Fibroblast of villous mesenchyme (primary cell): ENCODE data around the gene SREBF2. TPM values are rescaled to one million over a fixed set of nuclear protein-coding genes. Genes with fewer than 3 reads are reported as not detected.
A peak's percentile ranks its signal among the peaks of the same experiment; 100 is the strongest.

ENCODE experiments used
- DNase-seq: peaks from one replicate; pipeline ENCODE4 v3.0.0-alpha.2; 2010; ENCODE audit warnings: low read depth
- H3K4me3 ChIP-seq: 2 replicates; pipeline ENCODE4 v1.5.1; 2011; ENCODE audit warnings: low read depth, mild to moderate bottlenecking, low read length
- total RNA-seq: library from RNA; depleted of rRNA; stranded (reverse); fragments of >200 nt; gene quantifications from 2 replicates; pipeline ENCODE4 v1.2.3, GENCODE V29; 2012
- TF ChIP-seq, protein P1 (sequence below): IDR thresholded peaks from 2 replicates; pipeline ENCODE4 v1.5.1; 2012; ENCODE audit warnings: low read depth, mild to moderate bottlenecking, low read length; ENCODE audit not compliant: insufficient read depth

The SREBF2 gene
- total RNA-seq, 1 donor, result 83.3 TPM

DNA sequence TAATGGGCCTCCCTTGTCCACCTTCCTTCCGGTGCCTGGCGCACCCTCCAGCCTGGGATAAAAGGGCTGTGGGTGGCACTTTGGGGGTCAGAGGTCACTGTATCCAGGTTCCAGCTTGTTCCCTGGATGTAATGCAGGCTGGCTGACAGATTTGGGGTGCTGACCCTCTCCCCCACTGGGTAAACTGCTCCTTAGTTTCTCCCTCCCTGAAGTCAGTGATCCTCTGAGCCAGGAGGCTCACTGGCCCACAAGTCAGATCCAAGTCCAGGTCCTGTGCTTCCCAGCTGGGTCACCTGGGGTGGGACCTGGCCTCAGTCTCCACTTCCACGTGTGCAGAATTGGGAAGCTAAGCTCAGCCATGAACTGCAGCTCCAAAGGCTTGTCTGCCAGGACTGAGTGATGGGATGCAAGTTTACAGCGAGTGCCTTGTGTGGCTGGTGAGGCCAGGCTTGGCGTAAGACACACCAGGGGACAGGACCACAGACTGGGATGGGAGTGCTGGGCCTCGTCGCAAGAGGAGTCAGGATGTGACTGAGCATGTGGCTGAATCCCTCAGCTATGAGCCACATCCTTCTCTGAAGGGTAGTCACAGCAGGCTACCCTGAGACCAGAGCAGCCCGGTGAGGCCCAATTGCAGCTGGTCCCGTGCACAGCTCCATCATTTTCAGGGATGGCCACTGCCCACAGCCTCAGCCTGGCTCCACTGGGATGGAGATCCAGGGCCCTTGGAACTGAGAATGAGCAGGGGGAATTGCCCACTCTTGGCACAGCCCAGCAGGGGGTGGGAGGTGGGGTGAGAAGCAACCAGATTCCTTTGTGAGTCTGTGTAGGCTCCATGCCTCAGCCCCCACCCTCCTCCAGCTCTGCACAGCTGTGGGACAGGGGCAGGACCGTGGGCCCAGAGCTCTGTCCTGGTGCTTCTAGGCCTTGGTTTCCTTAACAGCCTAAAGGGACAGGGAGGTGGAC is 74.8 kb downstream of the SREBF2 start:
- TF ChIP-seq, protein P1, sequence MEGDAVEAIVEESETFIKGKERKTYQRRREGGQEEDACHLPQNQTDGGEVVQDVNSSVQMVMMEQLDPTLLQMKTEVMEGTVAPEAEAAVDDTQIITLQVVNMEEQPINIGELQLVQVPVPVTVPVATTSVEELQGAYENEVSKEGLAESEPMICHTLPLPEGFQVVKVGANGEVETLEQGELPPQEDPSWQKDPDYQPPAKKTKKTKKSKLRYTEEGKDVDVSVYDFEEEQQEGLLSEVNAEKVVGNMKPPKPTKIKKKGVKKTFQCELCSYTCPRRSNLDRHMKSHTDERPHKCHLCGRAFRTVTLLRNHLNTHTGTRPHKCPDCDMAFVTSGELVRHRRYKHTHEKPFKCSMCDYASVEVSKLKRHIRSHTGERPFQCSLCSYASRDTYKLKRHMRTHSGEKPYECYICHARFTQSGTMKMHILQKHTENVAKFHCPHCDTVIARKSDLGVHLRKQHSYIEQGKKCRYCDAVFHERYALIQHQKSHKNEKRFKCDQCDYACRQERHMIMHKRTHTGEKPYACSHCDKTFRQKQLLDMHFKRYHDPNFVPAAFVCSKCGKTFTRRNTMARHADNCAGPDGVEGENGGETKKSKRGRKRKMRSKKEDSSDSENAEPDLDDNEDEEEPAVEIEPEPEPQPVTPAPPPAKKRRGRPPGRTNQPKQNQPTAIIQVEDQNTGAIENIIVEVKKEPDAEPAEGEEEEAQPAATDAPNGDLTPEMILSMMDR, result no peak
- H3K4me3 ChIP-seq, result no peak overlapping the region
- DNase-seq, result no peak

GRCh38 chr22:41908411-41909309 is 75.8 kb downstream of the SREBF2 start:
- no peak for DNase-seq
- TF ChIP-seq, protein P1, result no peak
- H3K4me3 ChIP-seq, result no peak overlapping the region

- H3K4me3 ChIP-seq, result no peak overlapping the region
- DNase-seq, result no peak
- TF ChIP-seq, protein P1, result no peak
Measured at GRCh38 chr22:41909310-41910049, 76.6 kb downstream of the SREBF2 start.

GRCh38 chr22:41910050-41911000 is 77.4 kb downstream of the SREBF2 start:
- TF ChIP-seq, protein P1, result no peak
- peak; percentile 24 for DNase-seq
- H3K4me3 ChIP-seq, result peak overlapping the region; percentile 18

- TF ChIP-seq, protein P1, result no peak
- H3K4me3 ChIP-seq, result no peak overlapping the region
- DNase-seq, result no peak
Measured at GRCh38 chr22:41911001-41911611, 78.2 kb downstream of the SREBF2 start.
